NOMO-1 (cell line): ENCODE measurements around the gene TRAM2.

ENCODE experiments used
- DNase-seq, 2 experiments: peaks; one replicate each; lab custom pipeline; 2025; ENCODE audit not compliant: unreplicated experiment in 2 of 2; lab: John Stamatoyannopoulos, UW

Gene TRAM2

GRCh38 chr6:52548999-52549398 lies 27.9 kb downstream of the TRAM2 start:
- no peak for DNase-seq

- DNase-seq = peak; percentile 3 to 23
These were observed 28.5 kb downstream of the TRAM2 start for GRCh38 chr6:52548353-52548713.

- DNase-seq = no peak
These were observed 29.1 kb downstream of the TRAM2 start for GRCh38 chr6:52547647-52548352.

- no peak for DNase-seq
These were observed 30.2 kb downstream of the TRAM2 start for GRCh38 chr6:52546678-52547077.

- no peak for DNase-seq
These were observed 30.7 kb downstream of the TRAM2 start for GRCh38 chr6:52546192-52546591.

- DNase-seq = no peak
These were observed 31.3 kb downstream of the TRAM2 start for GRCh38 chr6:52545406-52546119.

- no peak for DNase-seq
These were observed 32.1 kb downstream of the TRAM2 start for GRCh38 chr6:52544602-52545405.

- no peak for DNase-seq
These were observed 32.9 kb downstream of the TRAM2 start for GRCh38 chr6:52543729-52544601.

GRCh38 chr6:52543262-52543661 lies 33.6 kb downstream of the TRAM2 start:
- DNase-seq = no peak

- DNase-seq = no peak
These were observed 35.7 kb downstream of the TRAM2 start for GRCh38 chr6:52541135-52541534.

GRCh38 chr6:52540286-52540902 lies 36.5 kb downstream of the TRAM2 start:
- DNase-seq = no peak

- no peak for DNase-seq
These were observed 37.3 kb downstream of the TRAM2 start for GRCh38 chr6:52539607-52540006.

- no peak for DNase-seq
These were observed 37.9 kb downstream of the TRAM2 start for GRCh38 chr6:52538901-52539354.

- no peak for DNase-seq
These were observed 38.5 kb downstream of the TRAM2 start for GRCh38 chr6:52538252-52538900.

GRCh38 chr6:52537001-52537753 lies 39.7 kb downstream of the TRAM2 start:
- no peak for DNase-seq

- DNase-seq = no peak
These were observed 40.4 kb downstream of the TRAM2 start for GRCh38 chr6:52536424-52536916.

- DNase-seq = no peak
These were observed 41.0 kb downstream of the TRAM2 start for GRCh38 chr6:52535711-52536423.

- no peak for DNase-seq
These were observed 41.9 kb downstream of the TRAM2 start for GRCh38 chr6:52534966-52535390.
